HG02642 (cell line): ENCODE measurements around the gene HPS4.
"Not testable (repeated sequence)": the region's sequence is repeated elsewhere in the genome, so short reads cannot be mapped to it uniquely, and the experiment has no call there.

Experiments used
- ATAC-seq: cut with Tn5 transposase; IDR thresholded peaks from one replicate; pipeline ENCODE4 v1.9.1; 2021; ENCODE audit warnings: mild to moderate bottlenecking; ENCODE audit not compliant: unreplicated experiment, poor library complexity

Gene HPS4

GRCh38 chr22:26418620-26419019 is 65.0 kb downstream of the HPS4 start:
- no peak for ATAC-seq

- no peak for ATAC-seq
These were observed 66.2 kb downstream of the HPS4 start for GRCh38 chr22:26417406-26417805.

- no peak for ATAC-seq
These were observed 66.8 kb downstream of the HPS4 start for GRCh38 chr22:26416670-26417276.

GRCh38 chr22:26416256-26416655 is 67.3 kb downstream of the HPS4 start:
- no peak for ATAC-seq

- no peak for ATAC-seq
These were observed 69.2 kb downstream of the HPS4 start for GRCh38 chr22:26414347-26414746.

GRCh38 chr22:26410386-26410785 is 73.2 kb downstream of the HPS4 start:
- ATAC-seq, result no peak

- ATAC-seq, result no peak
These were observed 73.8 kb downstream of the HPS4 start for GRCh38 chr22:26409719-26410335.

- not testable (repeated sequence) for ATAC-seq
These were observed 74.9 kb downstream of the HPS4 start for GRCh38 chr22:26408562-26409220.

GRCh38 chr22:26406118-26406517 is 77.5 kb downstream of the HPS4 start:
- no peak for ATAC-seq

GRCh38 chr22:26404851-26405421 is 78.6 kb downstream of the HPS4 start:
- ATAC-seq, result no peak

GRCh38 chr22:26401726-26402125 is 81.9 kb downstream of the HPS4 start:
- no peak for ATAC-seq
